Mammary epithelial cell (primary cell): Measurements from ENCODE around the gene P2RY13.

Experiments
- CTCF ChIP-seq, 2 donors: IDR thresholded peaks in 1 of 2; conservative IDR thresholded peaks in 1 of 2; 2 replicates each; pipeline ENCODE4 v1.5.1; 2011 to 2012; ENCODE audit warnings: inconsistent platforms in 2 of 2, low read length in 2 of 2, mild to moderate bottlenecking in 2 of 2, control low read depth in 1 of 2, low read depth in 1 of 2; ENCODE audit not compliant: insufficient read depth in 1 of 2; ENCODE audit errors: extremely low read depth in 1 of 2
- EZH2 ChIP-seq: IDR thresholded peaks from 2 replicates; pipeline ENCODE4 v1.6.1; 2012; ENCODE audit warnings: low read length, inconsistent platforms, borderline replicate concordance

DNA sequence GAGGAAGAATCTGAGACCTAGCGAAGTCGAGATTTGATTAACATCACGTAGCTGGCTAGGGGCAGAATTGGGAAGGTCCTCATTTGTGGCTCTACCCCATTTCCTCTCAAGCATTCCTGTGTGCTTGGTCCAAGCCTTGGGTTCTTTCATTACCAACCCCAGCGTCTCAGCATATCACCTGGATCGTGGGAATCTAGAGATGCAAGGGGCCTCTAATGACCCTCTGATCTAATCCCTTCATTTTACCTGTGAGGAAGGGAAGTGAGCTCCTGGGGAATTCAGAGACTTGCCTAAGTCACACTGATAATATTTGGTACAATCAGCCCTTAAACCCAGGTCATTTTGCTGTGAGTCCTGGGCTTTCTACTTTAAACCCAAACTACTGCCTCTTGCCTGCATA lies 14.8 kb downstream of the P2RY13 start:
- TF ChIP-seq CTCF (conservative IDR thresholded peaks at IDR 0.05 in 1 of 2, IDR thresholded peaks at IDR 0.05 in 1 of 2; ENCODE audit: extremely low read depth in 1 of 2, insufficient read depth in 1 of 2, low read depth in 1 of 2, low read length in 2 of 2) (no peak), EZH2 (no peak)
